ENCODE measurements around the gene NTSR1.

GRCh38 chr20:62773845-62774714 is 65.4 kb downstream of the NTSR1 start:
- TF ChIP-seq CTCF (IDR thresholded peaks at IDR 0.05 in 4 of 5, conservative IDR thresholded peaks at IDR 0.05 in 1 of 5) (no peak), POLR2A (IDR thresholded peaks at IDR 0.05) (no peak)
